Erythroblast (primary cell): ENCODE results near the gene SLC38A9.

ENCODE experiments used
- GATA1 ChIP-seq: IDR thresholded peaks from 2 replicates; pipeline ENCODE4 v1.6.1; 2011; ENCODE audit warnings: low read depth, mild to moderate bottlenecking, control low read depth, low read length, moderate library complexity
- POLR2A ChIP-seq: IDR thresholded peaks from 2 replicates; pipeline ENCODE4 v1.6.1; 2011; ENCODE audit warnings: mild to moderate bottlenecking, low read length

DNA sequence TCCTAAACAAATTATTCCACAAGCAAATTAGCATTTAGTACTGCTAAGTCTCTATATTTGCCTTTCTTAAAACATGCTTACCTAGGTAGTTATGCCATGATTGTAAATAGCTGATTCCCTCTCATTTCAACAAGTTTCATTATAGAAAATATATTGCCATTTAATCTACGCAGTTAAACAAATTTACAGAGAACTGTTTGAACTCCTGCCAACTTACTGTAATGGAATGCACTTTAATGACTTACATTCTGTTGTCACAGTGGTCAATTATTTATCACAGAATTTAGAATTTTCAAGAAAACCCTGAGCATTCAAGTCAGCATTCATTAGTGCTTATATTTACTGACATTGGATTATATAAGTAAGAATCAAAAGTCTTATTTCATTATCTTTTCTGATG lies 19.6 kb downstream of the SLC38A9 start:
- TF ChIP-seq POLR2A (no peak), GATA1 (no peak)
